GM13976 (cell line): Measurements from ENCODE around the gene AGAP1.

Experiments
- DNase-seq: peaks from one replicate; pipeline ENCODE4 v3.0.0; 2012; ENCODE audit warnings: low spot score
- in situ Hi-C: fragments of 300-500 bp; cut with MboI; formaldehyde crosslinking; loops from one replicate; pipeline ENCODE4 v1.12.0; 2022; ENCODE audit warnings: low sequenced_read_pairs, mixed read lengths, inconsistent platforms; ENCODE audit not compliant: unreplicated experiment
- TF ChIP-seq, protein P1 (sequence below): IDR thresholded peaks from 2 replicates; pipeline ENCODE4 v1.5.1; 2012; ENCODE audit warnings: borderline replicate concordance, mild to moderate bottlenecking; ENCODE audit not compliant: insufficient read depth; ENCODE audit errors: extremely low read depth, missing control alignments, control extremely low read depth

Gene AGAP1

GRCh38 chr2:235659767-235660322 is 166.0 kb downstream of the AGAP1 start:
- TF ChIP-seq, protein P1, sequence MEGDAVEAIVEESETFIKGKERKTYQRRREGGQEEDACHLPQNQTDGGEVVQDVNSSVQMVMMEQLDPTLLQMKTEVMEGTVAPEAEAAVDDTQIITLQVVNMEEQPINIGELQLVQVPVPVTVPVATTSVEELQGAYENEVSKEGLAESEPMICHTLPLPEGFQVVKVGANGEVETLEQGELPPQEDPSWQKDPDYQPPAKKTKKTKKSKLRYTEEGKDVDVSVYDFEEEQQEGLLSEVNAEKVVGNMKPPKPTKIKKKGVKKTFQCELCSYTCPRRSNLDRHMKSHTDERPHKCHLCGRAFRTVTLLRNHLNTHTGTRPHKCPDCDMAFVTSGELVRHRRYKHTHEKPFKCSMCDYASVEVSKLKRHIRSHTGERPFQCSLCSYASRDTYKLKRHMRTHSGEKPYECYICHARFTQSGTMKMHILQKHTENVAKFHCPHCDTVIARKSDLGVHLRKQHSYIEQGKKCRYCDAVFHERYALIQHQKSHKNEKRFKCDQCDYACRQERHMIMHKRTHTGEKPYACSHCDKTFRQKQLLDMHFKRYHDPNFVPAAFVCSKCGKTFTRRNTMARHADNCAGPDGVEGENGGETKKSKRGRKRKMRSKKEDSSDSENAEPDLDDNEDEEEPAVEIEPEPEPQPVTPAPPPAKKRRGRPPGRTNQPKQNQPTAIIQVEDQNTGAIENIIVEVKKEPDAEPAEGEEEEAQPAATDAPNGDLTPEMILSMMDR, result no peak
- in situ Hi-C loops, result no loop called here
- no peak for DNase-seq

DNA sequence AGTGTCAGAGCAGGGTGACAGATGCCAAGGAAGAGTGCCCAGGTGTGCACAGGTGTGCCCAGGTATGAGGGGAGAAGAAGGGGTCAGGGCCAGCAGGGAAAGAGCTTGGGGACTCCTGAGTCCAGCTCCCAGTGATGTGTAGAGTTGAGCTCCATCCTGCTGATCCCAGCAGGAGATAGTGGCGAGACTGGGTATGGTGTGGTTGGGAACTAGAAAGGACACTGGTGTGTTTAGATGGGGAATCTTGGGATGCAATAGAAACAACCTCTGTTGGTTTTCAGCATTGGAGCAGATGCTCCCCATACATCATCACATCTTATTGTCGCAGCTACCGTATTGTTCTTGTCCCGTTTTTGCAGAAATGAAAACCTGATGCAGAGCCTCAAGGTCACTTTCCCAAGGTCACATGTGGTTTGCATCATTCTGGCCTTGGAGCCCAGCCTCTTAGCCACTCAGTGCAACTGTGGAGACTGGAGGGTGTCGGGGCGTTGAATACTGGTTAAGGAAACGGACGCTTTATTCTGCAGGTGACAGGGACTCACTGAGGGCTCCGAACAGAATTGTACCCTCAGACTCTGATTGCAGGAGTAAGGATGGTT is 166.7 kb downstream of the AGAP1 start:
- no peak for DNase-seq
- in situ Hi-C loops, result no loop called here
- TF ChIP-seq, protein P1, result no peak

GRCh38 chr2:235661167-235661937 is 167.5 kb downstream of the AGAP1 start:
- in situ Hi-C loops, result no loop called here
- TF ChIP-seq, protein P1, result no peak
- no peak for DNase-seq

DNA sequence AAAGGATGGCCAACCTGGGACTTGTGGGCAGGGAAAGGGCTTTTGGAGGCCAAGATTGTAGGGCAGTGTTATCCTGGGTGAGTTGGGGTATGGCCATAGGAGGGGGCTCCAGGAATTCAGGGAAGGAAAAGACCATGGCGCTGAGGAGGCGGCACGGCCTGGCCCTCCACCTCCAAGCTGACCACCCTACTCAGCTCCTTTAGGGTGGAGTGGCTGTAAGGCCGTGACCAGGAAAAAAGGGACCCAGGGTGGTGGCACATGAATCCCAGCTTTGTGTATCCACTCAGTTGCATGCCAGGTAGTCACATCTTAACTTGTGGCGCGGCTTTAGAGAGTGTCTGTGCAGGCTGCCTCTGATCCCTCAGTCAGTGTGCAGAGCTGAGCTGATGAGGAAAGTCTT is 168.1 kb downstream of the AGAP1 start:
- in situ Hi-C loops, result no loop called here
- DNase-seq, result no peak
- TF ChIP-seq, protein P1, result no peak

GRCh38 chr2:235663875-235664274 is 170.0 kb downstream of the AGAP1 start:
- in situ Hi-C loops, result no loop called here
- TF ChIP-seq, protein P1, result no peak
- DNase-seq, result no peak

- TF ChIP-seq, protein P1, result no peak
- no peak for DNase-seq
- in situ Hi-C loops, result no loop called here
Observed at GRCh38 chr2:235665661-235666212, 171.9 kb downstream of the AGAP1 start.
